ENCODE data around the gene SRPX.

Gene SRPX

GRCh38 chrX:38106991-38107655, 113.5 kb downstream of the SRPX start:
- Histone ChIP-seq H3K36me3 (no peaks in the 10 kb centered on the region), H3K4me1 (ENCODE audit: control insufficient read depth in 1 of 2, insufficient read depth in 1 of 2, low read depth in 1 of 2, low read length in 1 of 2) (no peaks in the 10 kb centered on the region), H3K27me3 (no peaks in the 10 kb centered on the region), H3K9me3 (no peaks in the 10 kb centered on the region), H3K4me3 (ENCODE audit: low read depth in 1 of 2, low read length in 1 of 2) (no peak overlapping the region), H3K27ac (no peak overlapping the region)
- TF ChIP-seq CTCF (IDR thresholded peaks at IDR 0.05), result no peak

GRCh38 chrX:38105216-38105725, 115.4 kb downstream of the SRPX start:
- Histone ChIP-seq H3K4me1 (ENCODE audit: control insufficient read depth in 1 of 2, insufficient read depth in 1 of 2, low read depth in 1 of 2, low read length in 1 of 2) (no peaks in the 10 kb centered on the region), H3K4me3 (ENCODE audit: low read depth in 1 of 2, low read length in 1 of 2) (no peak overlapping the region), H3K27me3 (no peaks in the 10 kb centered on the region), H3K27ac (no peak overlapping the region), H3K9me3 (no peaks in the 10 kb centered on the region), H3K36me3 (no peaks in the 10 kb centered on the region)
- TF ChIP-seq CTCF (IDR thresholded peaks at IDR 0.05), result no peak

GRCh38 chrX:38103857-38104812, 116.5 kb downstream of the SRPX start:
- H3K4me1 ChIP-seq (ENCODE audit: control insufficient read depth in 1 of 2, insufficient read depth in 1 of 2, low read depth in 1 of 2, low read length in 1 of 2), result no peaks in the 10 kb centered on the region
- no peaks in the 10 kb centered on the region for H3K36me3 ChIP-seq
- no peaks in the 10 kb centered on the region for H3K27me3 ChIP-seq
- no peaks in the 10 kb centered on the region for H3K9me3 ChIP-seq
- no peak overlapping the region for H3K4me3 ChIP-seq (ENCODE audit: low read depth in 1 of 2, low read length in 1 of 2)
- H3K27ac ChIP-seq, result no peak overlapping the region
- no peak for TF ChIP-seq CTCF (IDR thresholded peaks at IDR 0.05)

GRCh38 chrX:38102875-38103274, 117.8 kb downstream of the SRPX start:
- no peaks in the 10 kb centered on the region for H3K4me1 ChIP-seq (ENCODE audit: control insufficient read depth in 1 of 2, insufficient read depth in 1 of 2, low read depth in 1 of 2, low read length in 1 of 2)
- no peaks in the 10 kb centered on the region for H3K9me3 ChIP-seq
- no peak overlapping the region for H3K27ac ChIP-seq
- H3K4me3 ChIP-seq (ENCODE audit: low read depth in 1 of 2, low read length in 1 of 2), result no peak overlapping the region
- H3K27me3 ChIP-seq, result no peaks in the 10 kb centered on the region
- TF ChIP-seq CTCF (IDR thresholded peaks at IDR 0.05), result no peak
- H3K36me3 ChIP-seq, result no peaks in the 10 kb centered on the region

- H3K9me3 ChIP-seq, result no peaks in the 10 kb centered on the region
These were observed 118.4 kb downstream of the SRPX start for GRCh38 chrX:38102240-38102639.

More at GRCh38 chrX:38102240-38102639, 118.4 kb downstream of the SRPX start:
- Histone ChIP-seq H3K4me3 (ENCODE audit: low read depth in 1 of 2, low read length in 1 of 2) (no peak overlapping the region), H3K36me3 (no peaks in the 10 kb centered on the region), H3K27me3 (no peaks in the 10 kb centered on the region), H3K27ac (no peak overlapping the region), H3K4me1 (ENCODE audit: control insufficient read depth in 1 of 2, insufficient read depth in 1 of 2, low read depth in 1 of 2, low read length in 1 of 2) (no peaks in the 10 kb centered on the region)
- no peak for TF ChIP-seq CTCF (IDR thresholded peaks at IDR 0.05)
